ENCODE measurements around the gene GKAP1.
"Not testable (repeated sequence)": the region's sequence is repeated elsewhere in the genome, so short reads cannot be mapped to it uniquely, and the experiment has no call there.

GKAP1 gene

DNA sequence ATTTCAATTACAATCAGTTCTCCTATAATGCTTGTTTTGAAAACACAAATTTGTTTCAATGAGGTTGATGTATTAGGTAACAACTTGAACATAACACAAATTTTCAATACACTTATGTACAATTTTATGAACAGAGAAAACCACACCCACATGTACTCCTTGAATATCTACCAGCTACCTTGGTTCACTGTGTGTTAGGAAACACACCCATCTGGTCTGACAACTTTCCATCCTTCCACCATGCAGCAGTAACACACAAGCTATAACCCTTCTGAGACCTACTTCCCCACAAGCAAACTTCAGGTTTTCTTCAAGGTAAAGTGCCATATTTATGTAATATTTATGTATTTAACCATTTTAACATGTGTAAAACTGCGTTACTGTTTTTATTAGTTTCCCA is 73.4 kb downstream of the GKAP1 start:
- H3K4me3 ChIP-seq (ENCODE audit: low read depth, low read length) = no peak overlapping the region
- TF ChIP-seq CTCF (IDR thresholded peaks at IDR 0.05; ENCODE audit: low read depth, low read length) = no peak

GRCh38 chr9:83733739-83734138 is 83.8 kb downstream of the GKAP1 start:
- TF ChIP-seq CTCF (IDR thresholded peaks at IDR 0.05; ENCODE audit: low read depth, low read length) = no peak
- H3K4me3 ChIP-seq (ENCODE audit: low read depth, low read length) = no peak overlapping the region

DNA sequence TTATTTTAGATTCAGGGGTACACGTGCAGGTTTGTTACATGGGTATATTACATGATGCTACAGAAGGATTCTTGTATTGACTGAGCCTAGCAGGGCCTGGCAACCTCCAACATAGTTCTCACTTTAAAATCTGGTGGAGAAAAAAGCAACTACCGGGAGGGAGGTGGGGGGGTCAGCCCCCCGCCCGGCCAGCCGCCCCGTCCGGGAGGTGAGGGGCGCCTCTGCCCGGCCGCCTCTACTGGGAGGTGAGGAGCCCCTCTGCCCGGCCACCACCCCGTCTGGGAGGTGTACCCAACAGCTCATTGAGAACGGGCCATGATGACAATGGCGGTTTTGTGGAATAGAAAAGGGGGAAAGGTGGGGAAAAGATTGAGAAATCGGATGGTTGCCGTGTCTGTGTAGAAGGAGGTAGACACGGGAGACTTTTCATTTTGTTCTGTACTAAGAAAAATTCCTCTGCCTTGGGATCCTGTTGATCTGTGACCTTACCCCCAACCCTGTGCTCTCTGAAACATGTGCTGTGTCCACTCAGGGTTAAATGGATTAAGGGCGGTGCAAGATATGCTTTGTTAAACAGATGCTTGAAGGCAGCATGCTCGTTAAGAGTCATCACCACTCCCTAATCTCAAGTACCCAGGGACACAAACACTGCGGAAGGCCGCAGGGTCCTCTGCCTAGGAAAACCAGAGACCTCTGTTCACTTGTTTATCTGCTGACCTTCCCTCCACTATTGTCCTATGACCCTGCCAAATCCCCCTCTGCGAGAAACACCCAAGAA is 88.8 kb downstream of the GKAP1 start:
- not testable (repeated sequence) for H3K4me3 ChIP-seq (ENCODE audit: low read depth, low read length)

DNA sequence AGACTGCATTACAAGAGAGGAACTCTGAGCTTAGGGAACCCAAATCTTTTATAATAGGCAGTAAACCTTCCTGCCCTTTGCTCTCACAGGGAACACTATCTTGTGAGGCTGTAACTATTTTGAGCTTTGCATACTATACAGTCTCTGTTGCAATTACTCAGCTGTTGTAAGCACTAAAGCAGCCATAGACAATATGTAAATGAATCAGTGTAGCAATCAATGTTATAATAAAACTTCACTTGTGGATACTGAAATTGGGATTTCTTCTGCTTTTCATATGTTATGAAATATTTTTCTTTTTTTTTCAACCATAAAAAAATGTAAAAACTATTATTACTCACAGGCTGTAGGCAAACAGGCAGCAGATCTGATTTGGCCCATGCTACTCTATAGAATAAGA is 93.1 kb downstream of the GKAP1 start:
- H3K4me3 ChIP-seq (ENCODE audit: low read depth, low read length) = no peak overlapping the region
- TF ChIP-seq CTCF (IDR thresholded peaks at IDR 0.05; ENCODE audit: low read depth, low read length) = no peak

DNA sequence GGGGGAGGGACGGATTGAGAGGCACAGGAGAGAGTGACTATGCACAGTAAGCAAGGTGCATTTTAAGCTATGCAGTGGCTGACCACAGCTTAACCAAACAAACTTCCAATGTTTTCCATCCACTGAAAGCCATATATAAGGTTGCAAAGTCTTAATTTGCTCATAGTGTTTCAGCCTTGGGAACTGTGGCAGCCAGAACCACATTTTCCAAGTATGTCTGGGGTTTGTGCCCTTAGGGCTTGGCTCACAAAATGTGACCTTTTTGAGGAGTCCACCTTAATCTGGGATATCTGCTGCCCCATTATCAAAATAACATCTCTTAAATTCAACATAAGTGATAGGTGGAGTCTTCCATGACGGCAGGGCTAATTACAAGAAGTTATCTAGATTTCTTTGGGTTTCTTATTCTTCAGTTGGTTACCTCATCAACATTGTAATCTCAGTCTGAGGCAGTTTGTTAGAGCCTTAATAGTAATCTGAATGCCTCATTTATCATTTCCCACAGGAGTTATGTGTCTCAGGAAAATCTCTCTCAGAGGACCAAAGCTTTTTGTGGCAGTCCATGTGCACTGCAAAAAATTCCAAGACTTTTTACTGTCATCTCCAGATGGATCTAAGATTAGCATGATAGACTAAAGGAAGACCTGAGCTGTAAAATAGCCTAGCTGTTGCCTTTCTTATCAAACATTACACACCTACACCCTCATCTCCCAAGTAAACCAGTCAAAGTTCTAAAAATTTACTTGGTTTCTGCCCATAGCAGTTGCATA is 94.7 kb downstream of the GKAP1 start:
- TF ChIP-seq CTCF (IDR thresholded peaks at IDR 0.05; ENCODE audit: low read depth, low read length) = no peak
- H3K4me3 ChIP-seq (ENCODE audit: low read depth, low read length) = no peak overlapping the region

DNA sequence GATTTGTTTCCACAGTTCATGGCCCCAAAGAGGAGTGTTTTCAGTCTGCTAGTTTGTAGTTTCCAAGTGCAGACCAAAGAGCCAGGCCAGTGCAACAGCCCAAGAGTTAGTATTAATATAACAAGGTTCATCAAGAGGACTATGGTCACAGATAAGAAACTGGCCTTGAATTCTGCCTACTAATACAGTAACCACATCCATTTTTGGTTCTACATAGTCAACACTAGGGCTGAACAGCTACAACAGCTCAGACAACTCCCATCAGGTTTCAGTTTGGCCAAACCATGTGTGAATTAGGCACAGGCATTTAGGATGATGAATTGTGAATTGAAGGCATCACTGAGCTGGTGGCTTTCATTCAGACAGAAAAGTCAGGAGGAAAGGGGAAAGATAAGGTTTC is 96.1 kb downstream of the GKAP1 start:
- TF ChIP-seq CTCF (IDR thresholded peaks at IDR 0.05; ENCODE audit: low read depth, low read length) = no peak
- no peak overlapping the region for H3K4me3 ChIP-seq (ENCODE audit: low read depth, low read length)

DNA sequence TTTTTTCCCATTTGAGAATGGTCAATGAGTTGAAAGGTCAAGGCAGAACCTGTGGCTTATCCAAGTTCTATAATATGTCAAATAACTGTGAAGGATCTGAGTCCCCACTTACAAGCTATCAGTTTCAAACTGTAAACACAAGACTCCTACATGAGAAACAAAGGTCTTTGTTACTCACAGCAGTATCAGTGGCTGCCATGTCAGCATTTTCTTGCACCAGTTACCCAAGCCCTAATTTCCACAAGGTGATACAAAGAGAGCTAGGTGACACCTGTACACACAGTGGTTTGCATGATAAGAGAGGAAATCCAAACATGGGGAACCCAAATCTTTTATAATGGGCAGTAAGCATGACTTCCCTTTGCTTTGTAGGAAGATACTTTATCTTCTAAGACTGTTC is 101.8 kb downstream of the GKAP1 start:
- TF ChIP-seq CTCF (IDR thresholded peaks at IDR 0.05; ENCODE audit: low read depth, low read length) = no peak
- no peak overlapping the region for H3K4me3 ChIP-seq (ENCODE audit: low read depth, low read length)
